Measurements from ENCODE around the gene MRPL24.

MRPL24 gene

GRCh38 chr1:156744786-156745419, 4.0 kb upstream of the MRPL24 start:
- H3K36me3 ChIP-seq (ENCODE audit: control insufficient read depth in 2 of 2, insufficient read depth in 1 of 2, low read length in 2 of 2): peaks cover 0 to 51% of the 10 kb centered on the region in 2 experiments; a peak in 1 of 3 replicates
- H3K4me1 ChIP-seq (ENCODE audit: control insufficient read depth, insufficient read depth, low read length): peaks cover 11% of the 10 kb centered on the region; the same call in 1 of the 2 replicates
- no peaks in the 10 kb centered on the region for H3K9me3 ChIP-seq (ENCODE audit: control insufficient read depth, insufficient read depth, low read depth, low read length)
- POLR2A ChIA-PET: interaction anchor here (1.3 kb wide), 1 partner anchor 22 kb away, joined by 3 read pairs; the partner anchor contains the start of gene PRCC
- TF ChIP-seq GLIS1 (tag by site-specific recombination; IDR thresholded peaks at IDR 0.05) (0 out of 2 replicates have a peak, but pooled peaks have one; percentile 10), ZNF623 (tag by site-specific recombination; IDR thresholded peaks at IDR 0.05) (no peak)
- peak overlapping the region; percentile 33; the same call in 1 of the 2 replicates for H3K27ac ChIP-seq (ENCODE audit: extremely low read depth, low read depth, low read length)
- no peak overlapping the region for H3K4me3 ChIP-seq (ENCODE audit: low read depth, low read length)
- CTCF ChIA-PET: interaction anchor here (0.5 kb wide), 1 partner anchor 166 kb away, joined by 3 read pairs; no protein-coding TSS in a partner anchor

DNA sequence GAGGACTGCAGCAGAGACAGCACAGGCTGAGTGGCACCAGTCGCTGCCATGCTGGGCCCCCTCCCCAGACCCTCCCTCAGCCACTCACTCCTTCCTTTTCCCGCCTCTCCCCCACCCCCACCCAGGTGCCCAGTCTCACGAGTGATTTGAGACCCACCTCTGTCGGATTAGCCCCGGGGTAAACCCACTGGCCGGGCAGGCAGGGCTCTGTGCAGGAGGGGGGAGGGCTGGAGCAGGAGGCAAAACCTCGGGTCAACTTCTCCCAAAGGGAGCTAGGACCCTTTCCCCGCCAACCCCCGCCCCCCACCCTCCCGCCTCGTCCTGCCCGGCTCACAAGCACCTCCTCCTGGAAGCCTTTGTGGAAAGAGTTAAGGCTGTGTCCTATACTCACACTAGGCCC, 3.5 kb upstream of the MRPL24 start:
- Histone ChIP-seq H3K9me3 (ENCODE audit: control insufficient read depth, insufficient read depth, low read depth, low read length) (no peaks in the 10 kb centered on the region), H3K4me1 (ENCODE audit: control insufficient read depth, insufficient read depth, low read length) (peaks cover 11% of the 10 kb centered on the region; the same call in 1 of the 2 replicates), H3K36me3 (ENCODE audit: control insufficient read depth in 2 of 2, insufficient read depth in 1 of 2, low read length in 2 of 2) (peaks cover 0 to 46% of the 10 kb centered on the region in 2 experiments; a peak in 1 of 3 replicates), H3K27ac (ENCODE audit: extremely low read depth, low read depth, low read length) (peak overlapping the region; percentile 33; the same call in 1 of the 2 replicates), H3K4me3 (ENCODE audit: low read depth, low read length) (no peak overlapping the region)
- TF ChIP-seq ZIC2 (tag by site-specific recombination; IDR thresholded peaks at IDR 0.05) (no peak), ZNF600 (tag by site-specific recombination; IDR thresholded peaks at IDR 0.05) (no peak), ZNF114 (tag by site-specific recombination; IDR thresholded peaks at IDR 0.05) (no peak), BCL6B (tag by site-specific recombination; IDR thresholded peaks at IDR 0.05) (no peak), ZNF404 (tag by site-specific recombination; IDR thresholded peaks at IDR 0.05) (no peak), TRIM28 (IDR thresholded peaks at IDR 0.05; ENCODE audit: borderline replicate concordance, low read length) (no peak), REPIN1 (tag by site-specific recombination; IDR thresholded peaks at IDR 0.05; ENCODE audit: low read depth) (no peak), ZNF837 (tag by site-specific recombination; IDR thresholded peaks at IDR 0.05) (no peak), HOXD13 (CRISPR knock-in tag; IDR thresholded peaks at IDR 0.05; ENCODE audit: borderline replicate concordance) (no peak), ZNF544 (tag by site-specific recombination; IDR thresholded peaks at IDR 0.05) (no peak), SCRT1 (tag by site-specific recombination; IDR thresholded peaks at IDR 0.05; ENCODE audit: borderline replicate concordance) (no peak), ZNF501 (tag by site-specific recombination; IDR thresholded peaks at IDR 0.05) (no peak)
- TF ChIP-seq, protein P1, sequence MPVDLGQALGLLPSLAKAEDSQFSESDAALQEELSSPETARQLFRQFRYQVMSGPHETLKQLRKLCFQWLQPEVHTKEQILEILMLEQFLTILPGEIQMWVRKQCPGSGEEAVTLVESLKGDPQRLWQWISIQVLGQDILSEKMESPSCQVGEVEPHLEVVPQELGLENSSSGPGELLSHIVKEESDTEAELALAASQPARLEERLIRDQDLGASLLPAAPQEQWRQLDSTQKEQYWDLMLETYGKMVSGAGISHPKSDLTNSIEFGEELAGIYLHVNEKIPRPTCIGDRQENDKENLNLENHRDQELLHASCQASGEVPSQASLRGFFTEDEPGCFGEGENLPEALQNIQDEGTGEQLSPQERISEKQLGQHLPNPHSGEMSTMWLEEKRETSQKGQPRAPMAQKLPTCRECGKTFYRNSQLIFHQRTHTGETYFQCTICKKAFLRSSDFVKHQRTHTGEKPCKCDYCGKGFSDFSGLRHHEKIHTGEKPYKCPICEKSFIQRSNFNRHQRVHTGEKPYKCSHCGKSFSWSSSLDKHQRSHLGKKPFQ (tag by site-specific recombination; IDR thresholded peaks at IDR 0.05): no peak
- TF ChIP-seq, protein P2, sequence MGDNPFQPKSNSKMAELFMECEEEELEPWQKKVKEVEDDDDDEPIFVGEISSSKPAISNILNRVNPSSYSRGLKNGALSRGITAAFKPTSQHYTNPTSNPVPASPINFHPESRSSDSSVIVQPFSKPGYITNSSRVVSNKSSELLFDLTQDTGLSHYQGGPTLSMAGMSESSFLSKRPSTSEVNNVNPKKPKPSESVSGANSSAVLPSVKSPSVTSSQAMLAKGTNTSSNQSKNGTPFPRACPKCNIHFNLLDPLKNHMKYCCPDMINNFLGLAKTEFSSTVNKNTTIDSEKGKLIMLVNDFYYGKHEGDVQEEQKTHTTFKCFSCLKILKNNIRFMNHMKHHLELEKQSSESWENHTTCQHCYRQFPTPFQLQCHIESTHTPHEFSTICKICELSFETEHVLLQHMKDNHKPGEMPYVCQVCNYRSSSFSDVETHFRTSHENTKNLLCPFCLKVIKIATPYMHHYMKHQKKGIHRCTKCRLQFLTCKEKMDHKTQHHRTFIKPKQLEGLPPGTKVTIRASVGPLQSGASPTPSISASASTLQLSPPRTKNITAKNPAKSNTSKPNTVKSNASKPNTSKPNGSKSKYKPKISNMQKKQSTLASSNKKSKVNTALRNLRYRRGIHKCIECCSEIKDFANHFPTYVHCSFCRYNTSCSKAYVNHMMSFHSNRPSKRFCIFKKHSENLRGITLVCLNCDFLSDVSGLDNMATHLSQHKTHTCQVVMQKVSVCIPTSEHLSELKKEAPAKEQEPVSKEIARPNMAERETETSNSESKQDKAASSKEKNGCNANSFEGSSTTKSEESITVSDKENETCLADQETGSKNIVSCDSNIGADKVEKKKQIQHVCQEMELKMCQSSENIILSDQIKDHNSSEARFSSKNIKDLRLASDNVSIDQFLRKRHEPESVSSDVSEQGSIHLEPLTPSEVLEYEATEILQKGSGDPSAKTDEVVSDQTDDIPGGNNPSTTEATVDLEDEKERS (tag by site-specific recombination; IDR thresholded peaks at IDR 0.05): no peak
- ChIA-PET CTCF (interaction anchor here (0.7 kb wide), 1 partner anchor 55 kb away, joined by 3 read pairs; no protein-coding TSS in a partner anchor), POLR2A (interaction anchor here (1.3 kb wide), 1 partner anchor 23 kb away, joined by 3 read pairs; the partner anchor contains the start of gene PRCC)

All from HEK293 (cell line).